ENCODE results near the gene MRC2.

Gene MRC2

DNA sequence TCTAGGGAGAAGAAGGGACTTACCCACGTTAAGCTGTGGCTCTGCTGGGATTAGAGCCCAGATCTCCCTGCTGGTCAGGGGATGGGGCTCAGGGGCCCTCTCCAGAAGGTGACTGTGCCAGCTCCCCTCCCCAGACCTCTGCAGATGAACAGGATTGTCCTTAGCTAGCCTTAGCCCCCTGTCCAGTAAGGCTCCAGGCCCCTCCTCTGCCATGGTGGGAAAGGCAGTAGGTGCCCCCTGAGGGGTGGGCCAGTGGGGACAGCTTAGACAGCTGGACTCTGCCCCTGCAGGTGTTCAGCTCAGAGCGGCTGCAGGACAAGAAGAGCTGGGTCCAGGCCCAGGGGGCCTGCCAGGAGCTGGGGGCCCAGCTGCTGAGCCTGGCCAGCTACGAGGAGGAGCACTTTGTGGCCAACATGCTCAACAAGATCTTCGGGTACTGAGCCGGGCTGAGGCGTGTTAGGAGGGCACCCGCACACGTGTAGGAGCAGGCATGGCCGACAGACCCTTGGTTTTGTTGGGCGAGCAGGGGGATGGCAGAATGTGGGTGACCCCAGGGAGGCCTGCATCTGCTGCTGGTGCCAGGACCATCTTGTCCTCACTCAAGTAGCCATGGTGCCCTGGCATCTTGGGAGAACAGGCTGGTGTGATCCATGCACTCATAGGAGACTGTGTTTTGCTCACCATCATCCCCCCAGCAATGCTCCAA, 50.9 kb downstream of the MRC2 start:
- in situ Hi-C loops (cut with MboI; ENCODE audit: low pct_unique_long_range_greater_than_20kb, low sequenced_read_pairs, unreplicated experiment) = no loop called here
- TF ChIP-seq, protein P1, sequence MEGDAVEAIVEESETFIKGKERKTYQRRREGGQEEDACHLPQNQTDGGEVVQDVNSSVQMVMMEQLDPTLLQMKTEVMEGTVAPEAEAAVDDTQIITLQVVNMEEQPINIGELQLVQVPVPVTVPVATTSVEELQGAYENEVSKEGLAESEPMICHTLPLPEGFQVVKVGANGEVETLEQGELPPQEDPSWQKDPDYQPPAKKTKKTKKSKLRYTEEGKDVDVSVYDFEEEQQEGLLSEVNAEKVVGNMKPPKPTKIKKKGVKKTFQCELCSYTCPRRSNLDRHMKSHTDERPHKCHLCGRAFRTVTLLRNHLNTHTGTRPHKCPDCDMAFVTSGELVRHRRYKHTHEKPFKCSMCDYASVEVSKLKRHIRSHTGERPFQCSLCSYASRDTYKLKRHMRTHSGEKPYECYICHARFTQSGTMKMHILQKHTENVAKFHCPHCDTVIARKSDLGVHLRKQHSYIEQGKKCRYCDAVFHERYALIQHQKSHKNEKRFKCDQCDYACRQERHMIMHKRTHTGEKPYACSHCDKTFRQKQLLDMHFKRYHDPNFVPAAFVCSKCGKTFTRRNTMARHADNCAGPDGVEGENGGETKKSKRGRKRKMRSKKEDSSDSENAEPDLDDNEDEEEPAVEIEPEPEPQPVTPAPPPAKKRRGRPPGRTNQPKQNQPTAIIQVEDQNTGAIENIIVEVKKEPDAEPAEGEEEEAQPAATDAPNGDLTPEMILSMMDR (IDR thresholded peaks at IDR 0.05; ENCODE audit: extremely low read depth, insufficient read depth, missing control alignments) = no peak
- DNase-seq (ENCODE audit: low spot score) = no peak

DNA sequence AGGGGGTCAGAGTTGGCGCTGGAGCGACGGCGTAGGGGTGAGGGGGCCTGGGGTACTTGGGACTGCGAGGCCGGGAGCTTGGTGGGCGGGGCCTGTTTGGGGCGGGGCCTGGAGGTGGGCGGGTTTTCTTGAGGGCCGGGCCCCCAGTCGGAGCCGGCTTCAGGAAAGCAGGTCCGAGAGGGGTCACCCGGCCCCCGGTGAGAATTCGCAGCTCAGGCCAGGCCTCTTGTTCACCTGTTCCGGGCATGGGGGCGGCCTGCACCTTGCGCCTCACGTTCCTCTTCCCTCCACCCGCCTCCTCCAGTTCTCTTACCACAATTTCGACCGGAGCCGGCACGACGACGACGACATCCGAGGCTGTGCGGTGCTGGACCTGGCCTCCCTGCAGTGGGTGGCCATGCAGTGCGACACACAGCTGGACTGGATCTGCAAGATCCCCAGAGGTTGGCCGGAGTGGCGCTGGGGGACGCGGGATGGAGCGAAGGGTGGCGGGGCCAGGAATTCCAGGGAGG, 52.5 kb downstream of the MRC2 start:
- TF ChIP-seq, protein P1 (IDR thresholded peaks at IDR 0.05; ENCODE audit: extremely low read depth, insufficient read depth, missing control alignments) = no peak
- in situ Hi-C loops (cut with MboI; ENCODE audit: low pct_unique_long_range_greater_than_20kb, low sequenced_read_pairs, unreplicated experiment) = no loop called here
- DNase-seq (ENCODE audit: low spot score) = no peak

DNA sequence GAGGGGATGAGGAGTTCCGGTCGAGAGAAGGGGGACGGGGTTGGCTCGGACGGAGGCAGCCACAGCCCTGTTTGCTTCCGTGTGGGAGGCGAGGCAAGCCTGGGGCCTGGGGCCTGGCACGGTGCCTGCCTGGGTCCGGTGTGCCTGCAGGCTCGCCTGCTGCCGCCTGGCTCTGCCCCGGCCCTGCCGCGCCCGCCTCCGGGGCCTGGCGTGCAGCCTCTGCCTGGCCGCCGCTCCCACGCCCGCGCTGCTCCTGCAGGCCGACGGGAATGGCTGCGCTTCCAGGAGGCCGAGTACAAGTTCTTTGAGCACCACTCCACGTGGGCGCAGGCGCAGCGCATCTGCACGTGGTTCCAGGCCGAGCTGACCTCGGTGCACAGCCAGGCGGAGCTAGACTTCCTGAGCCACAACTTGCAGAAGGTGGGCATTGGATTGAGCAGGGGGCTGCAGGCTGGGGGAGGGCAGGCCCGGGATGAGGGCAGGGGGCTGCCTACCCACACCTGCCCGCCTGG, 53.1 kb downstream of the MRC2 start:
- TF ChIP-seq, protein P1 (IDR thresholded peaks at IDR 0.05; ENCODE audit: extremely low read depth, insufficient read depth, missing control alignments) = no peak
- DNase-seq (ENCODE audit: low spot score) = no peak

DNA sequence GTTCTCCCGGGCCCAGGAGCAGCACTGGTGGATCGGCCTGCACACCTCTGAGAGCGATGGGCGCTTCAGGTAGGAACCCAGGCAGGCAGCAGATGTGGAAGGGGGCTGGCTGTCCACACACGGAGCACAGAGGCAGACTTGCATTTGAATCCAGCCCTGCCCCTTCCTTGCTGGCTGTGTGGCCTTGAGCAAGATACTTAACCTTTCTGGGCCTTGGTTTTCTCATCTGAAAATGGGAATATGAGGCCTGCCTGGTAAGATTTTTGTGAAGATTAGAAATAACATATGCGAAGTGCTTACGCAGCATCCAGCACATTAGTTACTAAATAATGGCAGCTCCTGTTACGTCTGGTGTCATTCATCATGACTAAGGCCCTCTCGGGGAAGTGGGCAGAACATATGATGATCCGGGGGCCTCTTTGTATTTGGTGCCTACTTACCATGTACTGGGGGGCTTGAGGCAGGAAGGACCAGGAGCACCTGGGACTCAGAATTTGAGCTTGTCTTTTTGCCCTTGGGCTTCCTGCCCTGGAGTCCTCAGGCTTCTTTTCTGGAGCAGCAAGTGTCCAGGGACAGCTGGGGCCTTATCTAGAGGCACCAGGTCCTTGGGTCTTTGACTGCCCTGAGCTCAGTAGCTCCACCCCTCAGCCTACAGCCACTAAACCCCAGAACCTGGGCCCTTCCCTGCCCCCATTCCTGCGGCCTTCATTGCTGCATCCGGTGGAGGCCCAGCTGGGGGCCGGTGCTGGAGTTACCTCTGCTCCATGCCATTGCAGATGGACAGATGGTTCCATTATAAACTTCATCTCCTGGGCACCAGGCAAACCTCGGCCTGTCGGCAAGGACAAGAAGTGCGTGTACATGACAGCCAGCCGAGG, 53.8 kb downstream of the MRC2 start:
- in situ Hi-C loops (cut with MboI; ENCODE audit: low pct_unique_long_range_greater_than_20kb, low sequenced_read_pairs, unreplicated experiment) = no loop called here
- TF ChIP-seq, protein P1 (IDR thresholded peaks at IDR 0.05; ENCODE audit: extremely low read depth, insufficient read depth, missing control alignments) = no peak

More for the DNA sequence above, 53.1 kb downstream of the MRC2 start:
- in situ Hi-C loops (cut with MboI; ENCODE audit: low pct_unique_long_range_greater_than_20kb, low sequenced_read_pairs, unreplicated experiment) = no loop called here

DNA sequence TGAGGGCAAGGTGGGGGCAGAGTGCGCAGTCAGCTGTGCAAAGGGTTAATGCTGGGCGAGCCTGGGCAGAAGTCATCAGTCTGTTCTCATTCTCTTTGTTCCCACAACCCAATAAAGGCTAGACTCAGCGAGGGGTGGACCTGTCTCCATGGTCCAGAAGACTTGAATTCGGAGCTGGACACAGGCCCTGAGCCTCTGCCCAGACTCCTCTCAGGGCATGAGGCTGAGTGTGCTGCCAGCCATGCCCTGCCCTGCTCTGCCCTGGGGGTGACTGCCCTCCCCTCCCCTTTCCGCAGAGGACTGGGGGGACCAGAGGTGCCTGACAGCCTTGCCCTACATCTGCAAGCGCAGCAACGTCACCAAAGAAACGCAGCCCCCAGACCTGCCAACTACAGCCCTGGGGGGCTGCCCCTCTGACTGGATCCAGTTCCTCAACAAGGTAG, 54.5 kb downstream of the MRC2 start:
- in situ Hi-C loops (cut with MboI; ENCODE audit: low pct_unique_long_range_greater_than_20kb, low sequenced_read_pairs, unreplicated experiment) = no loop called here
- no peak for DNase-seq (ENCODE audit: low spot score)
- TF ChIP-seq, protein P1 (IDR thresholded peaks at IDR 0.05; ENCODE audit: extremely low read depth, insufficient read depth, missing control alignments) = no peak

More for the DNA sequence above, 53.8 kb downstream of the MRC2 start:
- DNase-seq (ENCODE audit: low spot score) = no peak

DNA sequence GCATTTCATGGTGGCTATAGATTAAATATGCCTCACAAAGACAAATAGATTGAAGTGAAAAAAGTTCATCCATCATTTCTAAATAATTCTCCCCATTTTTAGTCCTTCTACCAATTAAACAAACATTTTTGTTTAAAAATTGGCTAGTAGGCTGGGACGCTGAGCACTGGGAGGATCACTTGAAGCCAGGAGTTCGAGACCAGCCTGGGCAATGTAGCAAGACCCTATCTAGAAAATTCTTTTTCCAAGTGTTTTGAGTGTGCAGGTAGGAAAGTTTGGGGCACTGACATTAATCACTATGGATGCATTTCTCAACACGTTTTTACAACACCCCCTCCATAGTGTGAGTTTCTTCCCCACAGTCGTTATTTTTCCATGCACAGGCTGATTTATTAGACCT, 56.7 kb downstream of the MRC2 start:
- DNase-seq (ENCODE audit: low spot score) = no peak
- in situ Hi-C loops (cut with MboI; ENCODE audit: low pct_unique_long_range_greater_than_20kb, low sequenced_read_pairs, unreplicated experiment) = no loop called here
- TF ChIP-seq, protein P1 (IDR thresholded peaks at IDR 0.05; ENCODE audit: extremely low read depth, insufficient read depth, missing control alignments) = no peak
